ENCODE measurements around the gene CDK5R2. TPM values are rescaled to one million over a fixed set of nuclear protein-coding genes. Genes with fewer than 3 reads are reported as not detected.

CDK5R2 gene
- total RNA-seq: under 1 TPM in 1 of 2 donors, not detected in 1; 0.78 TPM

GRCh38 chr2:218959141-218959731, at the start of gene CDK5R2:
Gene CDK5R2 (plus strand): TSS chr2:218959666. CDS start chr2:218959821, 155 bp downstream.
- WGBS, 2 donors: 2 to 3% methylated on average over 18 to 29 of the region's 37 CpGs
- peaks cover 0 to 43% of the 10 kb centered on the region in 2 donors for H3K27me3 ChIP-seq
- DNase-seq: peak; percentile 60 to 75 (median 70)
- intact Hi-C loops (cut with DNase I): no loop called here
- no peaks in the 10 kb centered on the region for H3K36me3 ChIP-seq (replicated peaks in 1 of 2; ENCODE audit: insufficient read depth in 1 of 2, low read depth in 2 of 2)
- no peak for TF ChIP-seq CTCF (IDR thresholded peaks at IDR 0.05)
- TF ChIP-seq POLR2A (IDR thresholded peaks at IDR 0.05): peak in 1 of 3 donors; percentile 30
- no peak within 1 kb of the TSS for H3K27ac ChIP-seq
- no peak within 1 kb of the TSS for H3K4me3 ChIP-seq
- peak; percentile 67 for ATAC-seq
- peaks cover 28% of the 10 kb centered on the region for H3K4me1 ChIP-seq
- H3K9me3 ChIP-seq: no peaks in the 10 kb centered on the region

GRCh38 chr2:218910741-218911140, 48.7 kb upstream of the CDK5R2 start:
- Histone ChIP-seq H3K27ac (no peak overlapping the region), H3K36me3 (replicated peaks in 1 of 2; ENCODE audit: insufficient read depth in 1 of 2, low read depth in 2 of 2) (no peaks in the 10 kb centered on the region), H3K4me3 (no peak overlapping the region), H3K4me1 (peaks cover 13% of the 10 kb centered on the region), H3K27me3 (no peaks in the 10 kb centered on the region), H3K9me3 (no peaks in the 10 kb centered on the region)
- intact Hi-C loops (cut with DNase I): no loop called here
- ATAC-seq (no peak), DNase-seq (no peak)
- 88 to 90% methylated on average over 6 of the region's 6 CpGs for WGBS, 2 donors
- TF ChIP-seq POLR2A (IDR thresholded peaks at IDR 0.05) (no peak), CTCF (IDR thresholded peaks at IDR 0.05) (no peak)

GRCh38 chr2:218920504-218920903, 39.0 kb upstream of the CDK5R2 start:
- H3K36me3 ChIP-seq (replicated peaks in 1 of 2; ENCODE audit: insufficient read depth in 1 of 2, low read depth in 2 of 2): no peaks in the 10 kb centered on the region
- H3K4me3 ChIP-seq: no peak overlapping the region
- H3K4me1 ChIP-seq: no peaks in the 10 kb centered on the region
- intact Hi-C loops (cut with DNase I): no loop called here
- no peaks in the 10 kb centered on the region for H3K9me3 ChIP-seq
- TF ChIP-seq CTCF (IDR thresholded peaks at IDR 0.05) (no peak), POLR2A (IDR thresholded peaks at IDR 0.05) (no peak)
- WGBS, 2 donors: 73 to 97% methylated on average over 1 of the region's 1 CpG
- DNase-seq (no peak), ATAC-seq (no peak)
- H3K27me3 ChIP-seq: peaks cover 0 to 6% of the 10 kb centered on the region in 2 donors
- H3K27ac ChIP-seq: no peak overlapping the region

- no peaks in the 10 kb centered on the region for H3K36me3 ChIP-seq (replicated peaks in 1 of 2; ENCODE audit: insufficient read depth in 1 of 2, low read depth in 2 of 2)
- H3K27ac ChIP-seq: no peak overlapping the region
- ATAC-seq: no peak
- no peaks in the 10 kb centered on the region for H3K4me1 ChIP-seq
- H3K27me3 ChIP-seq: no peaks in the 10 kb centered on the region
- intact Hi-C loops (cut with DNase I): no loop called here
- 69 to 83% methylated on average over 2 of the region's 2 CpGs for WGBS, 2 donors
- TF ChIP-seq CTCF (IDR thresholded peaks at IDR 0.05) (no peak), POLR2A (IDR thresholded peaks at IDR 0.05) (no peak)
- no peak overlapping the region for H3K4me3 ChIP-seq
- DNase-seq: no peak
- no peaks in the 10 kb centered on the region for H3K9me3 ChIP-seq
Observed at GRCh38 chr2:218924757-218925156, 34.7 kb upstream of the CDK5R2 start.

GRCh38 chr2:218925434-218925833, 34.0 kb upstream of the CDK5R2 start:
- ATAC-seq (no peak), DNase-seq (no peak)
- no peak for TF ChIP-seq POLR2A (IDR thresholded peaks at IDR 0.05)
- no peak for TF ChIP-seq CTCF (IDR thresholded peaks at IDR 0.05)
- Histone ChIP-seq H3K27ac (no peak overlapping the region), H3K9me3 (no peaks in the 10 kb centered on the region), H3K4me3 (no peak overlapping the region), H3K4me1 (no peaks in the 10 kb centered on the region), H3K27me3 (no peaks in the 10 kb centered on the region), H3K36me3 (replicated peaks in 1 of 2; ENCODE audit: insufficient read depth in 1 of 2, low read depth in 2 of 2) (no peaks in the 10 kb centered on the region)
- intact Hi-C loops (cut with DNase I): no loop called here
- WGBS, 2 donors: 34 to 56% methylated on average over 2 of the region's 2 CpGs
